GM12878 (cell line): Measurements from ENCODE around the gene MAF. TPM values are rescaled to one million over a fixed set of nuclear protein-coding genes. Genes with fewer than 3 reads are reported as not detected.

Experiments used
- ATAC-seq: fragments of 200-7000 bp; cut with Tn5 transposase; 3 replicates; pipeline ENCODE4 v1.9.1; 2020; ENCODE audit warnings: mild to moderate bottlenecking, moderate library complexity
- BruUV-seq: library from RNA; stranded (reverse); fragments of 400-500 nt; replicated peaks from 2 replicates; lab custom pipeline; 2021; lab: Mats Ljungman, UMichigan
- CTCF ChIA-PET: fragments of 300-600 bp; sonication (Branson Sonifier 250); formaldehyde crosslinking; extraction: SDS; loops from one replicate; lab custom pipeline; 2021; ENCODE audit warnings: inconsistent platforms; lab: Yijun Ruan, JAX
- POLR2A ChIA-PET: fragments of 350-600 bp; formaldehyde crosslinking; extraction: SDS; loops from one replicate; lab custom pipeline; 2021; ENCODE audit warnings: inconsistent platforms; lab: Charles Lee
- RAD21 ChIA-PET: fragments of 300-600 bp; sonication (Branson Sonifier 250); formaldehyde crosslinking; loops from one replicate; lab custom pipeline; 2023; ENCODE audit warnings: antibody characterized with exemption; ENCODE audit not compliant: unreplicated experiment; lab: Charles Lee
- SMC1A ChIA-PET: fragments of 300-600 bp; sonication (Branson Sonifier 250); formaldehyde crosslinking; loops from one replicate; lab custom pipeline; 2023; ENCODE audit not compliant: unreplicated experiment, uncharacterized antibody; lab: Charles Lee
- DNase-seq: peaks from one replicate; pipeline ENCODE4 v3.0.0-alpha.2; 2011; ENCODE audit warnings: low read depth, low spot score
- FAIRE-seq: peaks from 3 replicates; lab custom pipeline; 2011; peaks lifted over from hg19 to GRCh38; lab: Jason Lieb, UNC
- H2AFZ ChIP-seq: 2 replicates; pipeline ENCODE4 v1.6.0; 2011; ENCODE audit warnings: low read depth, low read length, control low read depth; ENCODE audit not compliant: control insufficient read depth
- H3K27ac ChIP-seq: 2 replicates; pipeline ENCODE4 v1.5.1; 2011; ENCODE audit warnings: control low read depth; ENCODE audit not compliant: control insufficient read depth, insufficient read depth
- H3K27me3 ChIP-seq, 2 experiments: replicated peaks in 1 of 2; 2 replicates each; pipeline versions ENCODE4 v1.6.0 to v1.6.1; 2011; ENCODE audit warnings: low read length in 1 of 2; ENCODE audit not compliant: control insufficient read depth in 2 of 2, insufficient read depth in 2 of 2
- H3K36me3 ChIP-seq, 2 experiments: 2 replicates each; pipeline ENCODE4 v1.5.1; 2011; ENCODE audit warnings: low read length in 1 of 2; ENCODE audit not compliant: control insufficient read depth in 2 of 2, insufficient read depth in 2 of 2
- H3K4me1 ChIP-seq: 2 replicates; pipeline ENCODE4 v1.6.1; 2011; ENCODE audit warnings: mild to moderate bottlenecking, low read length, moderate library complexity, mixed read lengths; ENCODE audit not compliant: control insufficient read depth, insufficient read depth
- H3K4me2 ChIP-seq: 2 replicates; pipeline ENCODE4 v1.6.0; 2011; ENCODE audit warnings: control low read depth; ENCODE audit not compliant: control insufficient read depth, insufficient read depth
- H3K4me3 ChIP-seq: fragments of 200-600 bp; sonication (generic); 2 replicates; pipeline ENCODE4 v1.5.1; 2016
- H3K79me2 ChIP-seq: 2 replicates; pipeline ENCODE4 v1.6.0; 2011; ENCODE audit warnings: low read length; ENCODE audit not compliant: control insufficient read depth, insufficient read depth
- H3K9ac ChIP-seq: 2 replicates; pipeline ENCODE4 v1.8.0; 2011; ENCODE audit warnings: low read length, control low read depth, mixed read lengths; ENCODE audit not compliant: control insufficient read depth, insufficient read depth
- H3K9me3 ChIP-seq: replicated peaks from 3 replicates; pipeline ENCODE4 v1.5.1; 2011; ENCODE audit warnings: mild to moderate bottlenecking, low read length; ENCODE audit not compliant: control insufficient read depth, insufficient read depth
- H4K20me1 ChIP-seq: 2 replicates; pipeline ENCODE4 v1.6.0; 2011; ENCODE audit not compliant: control insufficient read depth, insufficient read depth
- CBFB ChIP-seq: IDR thresholded peaks from 2 replicates; pipeline ENCODE4 v1.6.1; 2016; ENCODE audit warnings: antibody characterized with exemption, low read depth
- CBX3 ChIP-seq: fragments of 200-600 bp; sonication (generic); IDR thresholded peaks from 2 replicates; pipeline ENCODE4 v1.6.1; 2016; ENCODE audit warnings: low read depth, borderline replicate concordance
- DPF2 ChIP-seq: fragments of 450-650 bp; IDR thresholded peaks from 2 replicates; pipeline ENCODE4 v1.6.1; 2017; ENCODE audit warnings: mild to moderate bottlenecking
- JUNB ChIP-seq: IDR thresholded peaks from 2 replicates; pipeline ENCODE4 v1.6.1; 2016; ENCODE audit warnings: antibody characterized with exemption, mild to moderate bottlenecking
- KLF5 ChIP-seq: fragments of 450-650 bp; IDR thresholded peaks from 2 replicates; pipeline ENCODE4 v1.6.1; 2014; ENCODE audit warnings: mild to moderate bottlenecking; ENCODE audit not compliant: partially characterized antibody
- MEF2A ChIP-seq: IDR thresholded peaks from 2 replicates; pipeline ENCODE4 v1.6.1; 2011; ENCODE audit warnings: low read depth, mild to moderate bottlenecking, low read length, moderate library complexity; ENCODE audit not compliant: insufficient read depth
- PAX5 ChIP-seq: IDR thresholded peaks from 2 replicates; pipeline ENCODE4 v1.6.1; 2011; ENCODE audit warnings: low read depth, low read length, borderline replicate concordance
- SIN3A ChIP-seq: IDR thresholded peaks from 2 replicates; pipeline ENCODE4 v1.6.1; 2012; ENCODE audit warnings: low read depth, low read length, improper control_type of control experiment
- SIX5 ChIP-seq: IDR thresholded peaks from 2 replicates; pipeline ENCODE4 v1.6.1; 2011; ENCODE audit warnings: mild to moderate bottlenecking, low read depth, low read length, moderate library complexity; ENCODE audit not compliant: severe bottlenecking
- ZNF384 ChIP-seq: IDR thresholded peaks from 2 replicates; pipeline ENCODE4 v1.6.1; 2012; ENCODE audit warnings: low read depth, mild to moderate bottlenecking, low read length, improper control_type of control experiment, borderline replicate concordance
- ZNF622 ChIP-seq: fragments of 450-650 bp; IDR thresholded peaks from 2 replicates; pipeline ENCODE4 v1.6.1; 2017; ENCODE audit warnings: mild to moderate bottlenecking, inconsistent platforms
- ZSCAN29 ChIP-seq: fragments of 450-650 bp; IDR thresholded peaks from 2 replicates; pipeline ENCODE4 v1.6.1; 2017; ENCODE audit warnings: mild to moderate bottlenecking, moderate library complexity
- WGBS: methylation state at CpG from one replicate; pipeline ENCODE4 v1.1.6; 2016; ENCODE audit warnings: low lambda C conversion rate; ENCODE audit not compliant: insufficient replicate concordance, insufficient coverage; ENCODE audit errors: missing lambda C conversion rate; 5-methylcytosine and 5-hydroxymethylcytosine counted together
- in situ Hi-C: fragments of 300-500 bp; cut with MboI; formaldehyde crosslinking; loops from 9 replicates; pipeline ENCODE4 v1.14.3; 2018; ENCODE audit warnings: mixed read lengths
- intact Hi-C: fragments of 100-400 bp; cut with micrococcal nuclease; formaldehyde crosslinking; loops from one replicate; pipeline ENCODE4 v1.14.2; 2022; ENCODE audit not compliant: unreplicated experiment
- polyA plus RNA-seq, 11 experiments: library from polyadenylated mRNA; depleted of rRNA in 4 of 11; unstranded in 6 of 11; stranded (reverse) in 5 of 11; fragments of >200 nt; fragmentation: Nextera tagmentation in 4 of 11; fragmentation: Illumina TruSeq in 1 of 11; extraction: Ambion mirVana in 4 of 11; extraction: Trizol in 1 of 11; gene quantifications; 1 replicate in 1 of 11; 2 replicates in 10 of 11; pipeline versions ENCODE4 v1.2.1 to v1.2.3, GENCODE V29; 2011 to 2016; ENCODE audit warnings: inconsistent platforms in 2 of 11, missing spikeins in 2 of 11, low read depth in 1 of 11
- total RNA-seq, 4 experiments: library from RNA; depleted of rRNA in 3 of 4; stranded (reverse); fragments of >200 nt in 3 of 4; fragmentation: Illumina TruSeq in 1 of 4; extraction: Trizol in 1 of 4; gene quantifications; 2 replicates each; pipeline versions ENCODE4 v1.2.1 to v1.2.3, GENCODE V29; 2013 to 2021
- TF ChIP-seq, protein P1 (sequence below): fragments of 450-650 bp; IDR thresholded peaks from 2 replicates; pipeline ENCODE4 v1.6.1; 2016; ENCODE audit warnings: mild to moderate bottlenecking
- TF ChIP-seq, protein P2 (sequence below): fragments of 450-650 bp; IDR thresholded peaks from 2 replicates; pipeline ENCODE4 v1.6.1; 2017; ENCODE audit warnings: mild to moderate bottlenecking, moderate library complexity
- TF ChIP-seq, protein P3 (sequence below): fragments of 150-350 bp; IDR thresholded peaks from 2 replicates; pipeline ENCODE4 v1.6.1; 2014; ENCODE audit warnings: mild to moderate bottlenecking, low read depth, low read length

Gene MAF
- total and polyA plus RNA-seq, 10 of the 15 experiments (the other 5 are each of a cell fraction or from before 2014, with no cell fraction given) = 0.03 to 0.13 TPM; not detected in 8

DNA sequence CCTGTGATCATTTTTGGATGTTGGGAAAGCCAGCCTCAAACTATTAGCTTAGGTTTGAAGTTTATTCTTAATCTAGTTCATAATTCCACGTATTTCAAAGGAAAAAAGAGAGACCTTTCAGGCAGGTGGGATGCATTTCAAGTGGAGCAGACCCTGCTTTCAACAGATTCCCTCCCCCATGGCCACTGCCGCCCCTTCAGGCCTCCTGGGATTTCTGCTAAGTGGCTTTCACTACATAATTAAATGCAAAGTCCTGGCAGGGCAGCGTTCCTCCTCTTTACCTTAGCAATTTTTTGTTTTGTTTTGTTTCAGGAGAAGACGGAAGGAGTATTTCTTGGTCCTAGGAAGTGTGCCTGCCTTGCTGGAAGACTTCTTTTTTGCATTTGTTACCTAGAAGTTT lies 36.6 kb downstream of the MAF start:
- Histone ChIP-seq H2AFZ (no peak overlapping the region), H3K27me3 (no peaks in the 10 kb centered on the region), H3K4me2 (no peak overlapping the region), H3K9ac (no peak overlapping the region), H3K9me3 (no peaks in the 10 kb centered on the region), H3K4me3 (no peak overlapping the region), H3K27ac (no peak overlapping the region), H3K79me2 (no peaks in the 10 kb centered on the region), H3K36me3 (no peaks in the 10 kb centered on the region), H4K20me1 (no peaks in the 10 kb centered on the region), H3K4me1 (no peaks in the 10 kb centered on the region)
- BruUV-seq = no TSS peak
- DNase-seq (no peak), ATAC-seq (no peak), FAIRE-seq (no peak)
- RAD21 ChIA-PET = no interaction called here
- WGBS = 2% methylated on average over 4 of the region's 4 CpGs
- intact Hi-C loops (no loop called here), in situ Hi-C loops (no loop called here)
- CTCF ChIA-PET = interaction anchor here (0.7 kb wide), 1 partner anchor 22 kb away, joined by 3 read pairs; no protein-coding TSS in a partner anchor
- SMC1A ChIA-PET = interaction anchor here (0.7 kb wide), 1 partner anchor 1007 kb away, joined by 4 read pairs; no protein-coding TSS in a partner anchor
- POLR2A ChIA-PET = no interaction called here
- TF ChIP-seq, protein P1, sequence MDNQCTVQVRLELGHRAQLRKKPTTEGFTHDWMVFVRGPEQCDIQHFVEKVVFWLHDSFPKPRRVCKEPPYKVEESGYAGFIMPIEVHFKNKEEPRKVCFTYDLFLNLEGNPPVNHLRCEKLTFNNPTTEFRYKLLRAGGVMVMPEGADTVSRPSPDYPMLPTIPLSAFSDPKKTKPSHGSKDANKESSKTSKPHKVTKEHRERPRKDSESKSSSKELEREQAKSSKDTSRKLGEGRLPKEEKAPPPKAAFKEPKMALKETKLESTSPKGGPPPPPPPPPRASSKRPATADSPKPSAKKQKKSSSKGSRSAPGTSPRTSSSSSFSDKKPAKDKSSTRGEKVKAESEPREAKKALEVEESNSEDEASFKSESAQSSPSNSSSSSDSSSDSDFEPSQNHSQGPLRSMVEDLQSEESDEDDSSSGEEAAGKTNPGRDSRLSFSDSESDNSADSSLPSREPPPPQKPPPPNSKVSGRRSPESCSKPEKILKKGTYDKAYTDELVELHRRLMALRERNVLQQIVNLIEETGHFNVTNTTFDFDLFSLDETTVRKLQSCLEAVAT = no peak
- no peak for TF ChIP-seq DPF2
- TF ChIP-seq SIX5 = no peak
- no peak for TF ChIP-seq SIN3A
- no peak for TF ChIP-seq ZSCAN29
- TF ChIP-seq CBFB = no peak
- TF ChIP-seq, protein P2, sequence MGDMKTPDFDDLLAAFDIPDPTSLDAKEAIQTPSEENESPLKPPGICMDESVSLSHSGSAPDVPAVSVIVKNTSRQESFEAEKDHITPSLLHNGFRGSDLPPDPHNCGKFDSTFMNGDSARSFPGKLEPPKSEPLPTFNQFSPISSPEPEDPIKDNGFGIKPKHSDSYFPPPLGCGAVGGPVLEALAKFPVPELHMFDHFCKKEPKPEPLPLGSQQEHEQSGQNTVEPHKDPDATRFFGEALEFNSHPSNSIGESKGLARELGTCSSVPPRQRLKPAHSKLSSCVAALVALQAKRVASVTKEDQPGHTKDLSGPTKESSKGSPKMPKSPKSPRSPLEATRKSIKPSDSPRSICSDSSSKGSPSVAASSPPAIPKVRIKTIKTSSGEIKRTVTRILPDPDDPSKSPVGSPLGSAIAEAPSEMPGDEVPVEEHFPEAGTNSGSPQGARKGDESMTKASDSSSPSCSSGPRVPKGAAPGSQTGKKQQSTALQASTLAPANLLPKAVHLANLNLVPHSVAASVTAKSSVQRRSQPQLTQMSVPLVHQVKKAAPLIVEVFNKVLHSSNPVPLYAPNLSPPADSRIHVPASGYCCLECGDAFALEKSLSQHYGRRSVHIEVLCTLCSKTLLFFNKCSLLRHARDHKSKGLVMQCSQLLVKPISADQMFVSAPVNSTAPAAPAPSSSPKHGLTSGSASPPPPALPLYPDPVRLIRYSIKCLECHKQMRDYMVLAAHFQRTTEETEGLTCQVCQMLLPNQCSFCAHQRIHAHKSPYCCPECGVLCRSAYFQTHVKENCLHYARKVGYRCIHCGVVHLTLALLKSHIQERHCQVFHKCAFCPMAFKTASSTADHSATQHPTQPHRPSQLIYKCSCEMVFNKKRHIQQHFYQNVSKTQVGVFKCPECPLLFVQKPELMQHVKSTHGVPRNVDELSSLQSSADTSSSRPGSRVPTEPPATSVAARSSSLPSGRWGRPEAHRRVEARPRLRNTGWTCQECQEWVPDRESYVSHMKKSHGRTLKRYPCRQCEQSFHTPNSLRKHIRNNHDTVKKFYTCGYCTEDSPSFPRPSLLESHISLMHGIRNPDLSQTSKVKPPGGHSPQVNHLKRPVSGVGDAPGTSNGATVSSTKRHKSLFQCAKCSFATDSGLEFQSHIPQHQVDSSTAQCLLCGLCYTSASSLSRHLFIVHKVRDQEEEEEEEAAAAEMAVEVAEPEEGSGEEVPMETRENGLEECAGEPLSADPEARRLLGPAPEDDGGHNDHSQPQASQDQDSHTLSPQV = no peak
- no peak for TF ChIP-seq MEF2A
- no peak for TF ChIP-seq CBX3
- no peak for TF ChIP-seq KLF5
- no peak for TF ChIP-seq ZNF384
- no peak for TF ChIP-seq PAX5
- TF ChIP-seq JUNB = no peak
- no peak for TF ChIP-seq ZNF622
- TF ChIP-seq, protein P3, sequence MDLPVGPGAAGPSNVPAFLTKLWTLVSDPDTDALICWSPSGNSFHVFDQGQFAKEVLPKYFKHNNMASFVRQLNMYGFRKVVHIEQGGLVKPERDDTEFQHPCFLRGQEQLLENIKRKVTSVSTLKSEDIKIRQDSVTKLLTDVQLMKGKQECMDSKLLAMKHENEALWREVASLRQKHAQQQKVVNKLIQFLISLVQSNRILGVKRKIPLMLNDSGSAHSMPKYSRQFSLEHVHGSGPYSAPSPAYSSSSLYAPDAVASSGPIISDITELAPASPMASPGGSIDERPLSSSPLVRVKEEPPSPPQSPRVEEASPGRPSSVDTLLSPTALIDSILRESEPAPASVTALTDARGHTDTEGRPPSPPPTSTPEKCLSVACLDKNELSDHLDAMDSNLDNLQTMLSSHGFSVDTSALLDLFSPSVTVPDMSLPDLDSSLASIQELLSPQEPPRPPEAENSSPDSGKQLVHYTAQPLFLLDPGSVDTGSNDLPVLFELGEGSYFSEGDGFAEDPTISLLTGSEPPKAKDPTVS = no peak
